ENCODE measurements around the gene NFATC2IP.
"Not testable (repeated sequence)": the region's sequence is repeated elsewhere in the genome, so short reads cannot be mapped to it uniquely, and the experiment has no call there.

NFATC2IP gene

GRCh38 chr16:28967156-28967555, 16.4 kb downstream of the NFATC2IP start:
- no peak for DNase-seq (ENCODE audit: low read depth in 2 of 2)

GRCh38 chr16:28969696-28970095, 19.0 kb downstream of the NFATC2IP start:
- not testable (repeated sequence) for DNase-seq (ENCODE audit: low read depth in 2 of 2)

DNA sequence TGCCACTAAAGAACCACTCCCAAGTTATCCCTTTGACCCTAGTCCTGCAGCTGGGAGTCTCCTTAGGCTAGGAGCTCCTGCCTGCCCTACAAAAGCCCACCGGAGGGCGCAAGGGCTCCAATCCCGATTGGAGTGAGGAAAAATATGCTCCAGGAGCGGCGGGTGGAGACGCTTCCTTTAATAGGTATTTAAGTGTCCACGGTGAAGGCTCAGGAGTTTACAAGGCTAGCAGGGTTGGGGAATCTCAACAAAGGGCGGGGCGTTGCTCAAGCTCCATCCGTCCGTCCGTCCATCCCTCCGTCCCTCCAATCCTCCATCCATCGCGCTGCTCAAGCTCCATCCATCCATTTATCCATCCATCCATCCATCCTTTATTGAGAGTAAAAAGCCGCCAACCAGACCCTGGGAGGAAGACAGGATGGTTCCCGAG, 23.3 kb downstream of the NFATC2IP start:
- no peak for DNase-seq (ENCODE audit: low read depth in 2 of 2)

GRCh38 chr16:28974437-28975157, 23.9 kb downstream of the NFATC2IP start, which contains the start of gene SPNS1:
Gene SPNS1, plus strand, starts transcription at chr16:28974778. Its CDS starts 374 bp downstream, at chr16:28975152.
- DNase-seq (ENCODE audit: low read depth in 2 of 2): peak; percentile 83 to 87

GRCh38 chr16:28975158-28975599, 24.4 kb downstream of the NFATC2IP start:
- no peak for DNase-seq (ENCODE audit: low read depth in 2 of 2)

GRCh38 chr16:28977703-28978662, 27.2 kb downstream of the NFATC2IP start:
- DNase-seq (ENCODE audit: low read depth in 2 of 2): peak in 1 of 2 donors; percentile 31

- not testable (repeated sequence) for DNase-seq (ENCODE audit: low read depth in 2 of 2)
These were observed 29.6 kb downstream of the NFATC2IP start for GRCh38 chr16:28980330-28980729.

DNA sequence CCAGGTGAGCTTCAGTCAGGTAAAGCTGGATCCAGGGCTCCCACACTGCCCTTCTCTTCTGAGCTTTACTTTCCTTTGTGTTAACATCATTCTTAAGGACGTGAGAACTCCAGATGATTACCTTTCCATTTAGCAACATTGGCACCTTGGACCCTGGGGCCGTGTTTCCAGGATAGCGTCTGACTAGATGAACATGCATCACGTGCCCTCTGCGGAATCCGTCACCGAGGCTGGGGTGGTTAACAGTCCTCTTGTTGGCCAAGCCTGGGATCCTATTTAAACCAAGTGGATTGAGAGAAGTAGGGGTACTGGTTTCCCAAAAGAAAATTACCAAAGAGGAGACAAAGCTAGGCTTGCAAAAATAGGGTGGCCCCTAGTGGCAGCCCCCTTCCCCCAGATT, 30.2 kb downstream of the NFATC2IP start:
- no peak for DNase-seq (ENCODE audit: low read depth in 2 of 2)

DNA sequence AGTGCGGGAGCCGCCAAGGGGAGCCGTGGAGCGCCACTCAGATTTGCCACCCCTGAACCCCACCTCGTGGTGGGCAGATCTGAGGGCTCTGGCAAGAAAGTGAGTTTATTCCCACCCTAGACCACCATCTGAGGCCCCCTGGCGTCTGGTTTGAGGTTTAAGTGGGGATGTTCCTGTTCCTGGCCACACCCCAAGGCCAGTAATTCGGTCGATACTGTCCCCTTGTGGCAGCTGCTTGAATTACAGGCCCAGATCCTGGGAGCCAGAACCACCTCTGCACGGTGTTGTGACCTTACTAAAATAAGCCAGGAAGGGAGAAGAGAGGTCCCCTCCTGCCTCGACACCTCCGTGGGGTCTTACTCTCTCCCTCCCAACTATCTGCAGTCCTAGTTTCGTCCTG, 30.8 kb downstream of the NFATC2IP start:
- DNase-seq (ENCODE audit: low read depth in 2 of 2): peak in 1 of 2 donors; percentile 31

GRCh38 chr16:28982418-28982817, 31.7 kb downstream of the NFATC2IP start:
- DNase-seq (ENCODE audit: low read depth in 2 of 2): no peak

- no peak for DNase-seq (ENCODE audit: low read depth in 2 of 2)
These were observed 32.2 kb downstream of the NFATC2IP start for GRCh38 chr16:28982949-28983348.

DNA sequence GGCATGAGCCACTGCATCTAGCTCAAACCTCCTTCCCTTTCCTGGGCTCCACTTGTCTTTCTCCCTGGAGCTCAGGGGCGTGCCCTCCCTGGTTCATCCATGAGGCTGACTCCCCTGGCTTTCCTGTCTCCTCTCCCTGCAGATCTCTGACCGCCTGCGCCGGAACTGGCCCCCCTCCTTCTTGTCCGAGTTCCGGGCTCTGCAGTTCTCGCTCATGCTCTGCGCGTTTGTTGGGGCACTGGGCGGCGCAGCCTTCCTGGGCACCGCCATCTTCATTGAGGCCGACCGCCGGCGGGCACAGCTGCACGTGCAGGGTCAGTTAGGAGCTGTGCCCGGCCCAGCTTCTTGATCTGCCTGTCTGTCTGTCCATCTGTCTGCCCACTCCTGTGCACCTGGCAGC, 32.9 kb downstream of the NFATC2IP start:
- DNase-seq (ENCODE audit: low read depth in 2 of 2): no peak

GRCh38 chr16:28984091-28984490, 33.4 kb downstream of the NFATC2IP start:
- no peak for DNase-seq (ENCODE audit: low read depth in 2 of 2)

GRCh38 chr16:28984619-28985135, 33.9 kb downstream of the NFATC2IP start, which contains the start of gene LAT:
Gene LAT, plus strand, starts transcription at chr16:28985052. Its CDS starts 366 bp downstream, at chr16:28985418.
- peak; percentile 69 to 71 for DNase-seq (ENCODE audit: low read depth in 2 of 2)

- DNase-seq (ENCODE audit: low read depth in 2 of 2): no peak
These were observed 34.7 kb downstream of the NFATC2IP start for GRCh38 chr16:28985211-28986041.

DNA sequence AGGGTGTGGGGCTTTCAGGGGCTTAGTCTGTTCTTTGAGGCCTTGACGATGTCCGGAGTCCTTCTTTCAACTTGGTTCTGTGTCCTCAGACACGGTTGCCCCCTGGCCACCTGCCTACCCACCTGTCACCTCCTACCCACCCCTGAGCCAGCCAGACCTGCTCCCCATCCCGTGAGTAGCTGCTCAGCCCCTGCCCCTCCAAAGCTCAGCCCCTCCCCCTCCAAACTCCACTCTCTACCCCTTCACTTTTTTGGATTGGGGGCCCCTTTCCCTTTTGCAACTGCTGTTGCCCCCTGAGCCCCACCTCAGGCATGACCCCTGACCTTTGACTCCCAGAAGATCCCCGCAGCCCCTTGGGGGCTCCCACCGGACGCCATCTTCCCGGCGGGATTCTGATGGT, 35.3 kb downstream of the NFATC2IP start:
- no peak for DNase-seq (ENCODE audit: low read depth in 2 of 2)

DNA sequence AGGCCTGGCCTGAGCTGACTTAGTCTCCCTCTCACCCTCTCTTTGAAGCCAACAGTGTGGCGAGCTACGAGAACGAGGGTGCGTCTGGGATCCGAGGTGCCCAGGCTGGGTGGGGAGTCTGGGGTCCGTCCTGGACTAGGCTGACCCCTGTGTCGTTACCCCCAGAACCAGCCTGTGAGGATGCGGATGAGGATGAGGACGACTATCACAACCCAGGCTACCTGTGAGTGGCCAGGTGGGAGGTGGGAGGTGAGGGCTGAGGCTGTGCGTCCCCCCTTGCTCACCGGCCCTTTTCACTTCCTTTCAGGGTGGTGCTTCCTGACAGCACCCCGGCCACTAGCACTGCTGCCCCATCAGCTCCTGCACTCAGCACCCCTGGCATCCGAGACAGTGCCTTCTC, 35.8 kb downstream of the NFATC2IP start:
- DNase-seq (ENCODE audit: low read depth in 2 of 2): no peak

DNA sequence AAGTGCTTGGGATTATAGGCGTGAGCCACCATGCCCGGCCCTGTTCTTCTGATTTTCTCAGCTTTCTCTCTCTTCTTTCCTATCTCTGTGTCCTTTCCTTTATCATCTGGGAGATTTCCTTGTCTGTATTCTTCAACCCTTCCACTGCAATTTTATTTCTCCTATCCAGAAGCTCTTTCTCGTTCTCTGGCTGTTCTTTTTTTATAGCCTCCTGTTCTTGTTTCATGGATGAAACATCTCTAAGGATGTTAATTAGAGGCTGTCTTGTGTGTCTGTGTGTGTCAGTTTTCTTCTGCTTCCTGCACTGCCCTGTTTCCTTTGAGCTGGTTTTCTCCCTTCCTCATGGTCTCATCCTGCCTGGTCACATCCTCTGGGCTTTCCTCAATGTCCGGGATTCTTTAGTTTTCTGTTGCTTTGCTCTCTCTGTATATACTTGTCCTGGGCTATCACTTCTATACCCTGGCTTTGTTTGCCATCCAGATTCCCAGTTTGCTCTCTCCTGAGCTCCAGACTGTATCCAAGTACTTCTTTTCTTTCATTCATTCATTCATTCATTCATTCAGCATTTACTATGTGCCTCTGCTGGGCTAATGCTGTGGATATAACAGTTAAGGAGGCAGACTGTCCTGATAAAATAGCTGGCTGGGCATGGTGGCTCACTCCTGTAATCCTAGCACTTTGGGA, 36.6 kb downstream of the NFATC2IP start:
- no peak for DNase-seq (ENCODE audit: low read depth in 2 of 2)

DNA sequence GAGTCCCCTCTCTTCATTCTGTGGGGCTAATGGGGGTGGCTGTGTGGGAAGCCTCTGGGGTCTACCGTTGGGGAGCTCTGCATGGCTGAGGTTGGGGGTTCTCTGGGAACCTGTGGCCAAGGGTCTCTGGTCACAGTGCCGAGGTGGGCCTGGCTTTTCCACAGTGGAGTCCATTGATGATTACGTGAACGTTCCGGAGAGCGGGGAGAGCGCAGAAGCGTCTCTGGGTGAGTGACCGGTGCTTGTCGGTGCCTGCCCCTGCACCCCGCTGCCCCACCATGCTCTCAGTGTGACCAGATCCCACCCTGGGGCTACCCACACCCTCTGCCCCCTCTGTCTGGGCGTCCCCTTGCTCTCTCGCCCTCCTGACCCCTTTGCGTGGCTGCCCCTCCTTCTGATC, 38.6 kb downstream of the NFATC2IP start:
- DNase-seq (ENCODE audit: low read depth in 2 of 2): no peak

DNA sequence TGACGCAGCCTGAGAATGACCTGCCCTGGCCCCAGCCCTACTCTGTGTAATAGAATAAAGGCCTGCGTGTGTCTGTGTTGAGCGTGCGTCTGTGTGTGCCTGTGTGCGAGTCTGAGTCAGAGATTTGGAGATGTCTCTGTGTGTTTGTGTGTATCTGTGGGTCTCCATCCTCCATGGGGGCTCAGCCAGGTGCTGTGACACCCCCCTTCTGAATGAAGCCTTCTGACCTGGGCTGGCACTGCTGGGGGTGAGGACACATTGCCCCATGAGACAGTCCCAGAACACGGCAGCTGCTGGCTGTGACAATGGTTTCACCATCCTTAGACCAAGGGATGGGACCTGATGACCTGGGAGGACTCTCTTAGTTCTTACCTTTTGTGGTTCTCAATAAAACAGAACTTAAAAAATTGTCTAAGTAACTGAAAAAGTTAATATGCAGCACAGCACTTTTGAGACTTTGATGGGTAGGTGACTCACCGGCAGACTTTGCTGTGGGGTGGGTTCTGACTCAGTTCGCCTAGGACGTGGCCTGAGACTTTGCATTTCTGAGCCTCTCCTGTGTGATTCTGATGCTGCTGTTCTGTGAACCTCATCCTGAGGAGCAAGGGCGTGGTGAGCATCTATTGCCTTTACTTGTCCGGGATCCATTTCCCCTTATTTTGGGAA, 39.8 kb downstream of the NFATC2IP start:
- peak; percentile 47 to 58 for DNase-seq (ENCODE audit: low read depth in 2 of 2)

Data from stimulated activated CD4-positive, alpha-beta T cell treated with anti-CD3 and anti-CD28 coated beads, Interleukin-1b, Interleukin-23, amount 100 ng/mL, for 4 hours (primary cell).